Thoracic aorta (tissue), 2 donors: ENCODE data around the gene DIPK1C. TPM values are rescaled to one million over a fixed set of nuclear protein-coding genes. Genes with fewer than 3 reads are reported as not detected.

Source experiments
- ATAC-seq: fragments of 150-250 bp; one replicate; pipeline ENCODE4 v1.8.0; 2017; ENCODE audit warnings: low read depth; ENCODE audit not compliant: insufficient number of reproducible peaks, low FRiP score
- DNase-seq: peaks from one replicate; pipeline ENCODE4 v3.0.0-alpha.2; 2020; ENCODE audit warnings: low spot score
- H3K27ac ChIP-seq, 2 donors: fragments of 200-600 bp; sonication (generic); 1 replicate in 1 of 2; 2 replicates in 1 of 2; pipeline ENCODE4 v1.5.1; 2016; ENCODE audit warnings: mild to moderate bottlenecking in 2 of 2, moderate library complexity in 2 of 2
- H3K27me3 ChIP-seq: fragments of 200-600 bp; sonication (generic); replicated peaks from 2 replicates; pipeline ENCODE4 v1.6.0; 2016; ENCODE audit warnings: mild to moderate bottlenecking; ENCODE audit not compliant: insufficient read depth
- H3K36me3 ChIP-seq: fragments of 200-600 bp; sonication (generic); one replicate; pipeline ENCODE4 v1.5.1; 2016
- H3K4me1 ChIP-seq, 2 donors: fragments of 200-600 bp; sonication (generic); 1 replicate in 1 of 2; 2 replicates in 1 of 2; pipeline versions ENCODE4 v1.5.1 to v1.6.0; 2016; ENCODE audit warnings: low read depth in 2 of 2, mild to moderate bottlenecking in 1 of 2; ENCODE audit not compliant: control insufficient read depth in 1 of 2
- H3K4me3 ChIP-seq: fragments of 200-600 bp; sonication (generic); 2 replicates; pipeline ENCODE4 v1.5.1; 2016; ENCODE audit warnings: mild to moderate bottlenecking
- H3K9me3 ChIP-seq: fragments of 200-600 bp; sonication (generic); 2 replicates; pipeline ENCODE4 v1.5.1; 2016
- CTCF ChIP-seq: fragments of 200-600 bp; sonication (generic); IDR thresholded peaks from one replicate; pipeline ENCODE4 v1.5.1; 2019; ENCODE audit warnings: antibody characterized with exemption
- total RNA-seq, 2 donors: library from RNA; depleted of rRNA; stranded (reverse); fragments of >200 nt; gene quantifications; one replicate each; pipeline versions ENCODE4 v1.1.0 to v1.2.3, GENCODE V29; 2016

Gene DIPK1C
- total RNA-seq, 2 donors from 2014 or later, result not detected

GRCh38 chr18:74429096-74429495 lies 28.0 kb downstream of the DIPK1C start:
- H3K9me3 ChIP-seq, result no peaks in the 10 kb centered on the region
- H3K27me3 ChIP-seq, result no peaks in the 10 kb centered on the region
- no peak overlapping the region for H3K27ac ChIP-seq
- H3K36me3 ChIP-seq, result no peaks in the 10 kb centered on the region
- no peaks in the 10 kb centered on the region for H3K4me1 ChIP-seq
- TF ChIP-seq CTCF, result no peak
- H3K4me3 ChIP-seq, result no peak overlapping the region
- DNase-seq, result no peak
- no peak for ATAC-seq

- DNase-seq (no peak), ATAC-seq (no peak)
- no peaks in the 10 kb centered on the region for H3K27me3 ChIP-seq
These were observed 29.5 kb downstream of the DIPK1C start for GRCh38 chr18:74427442-74428112.

GRCh38 chr18:74425876-74426275 lies 31.2 kb downstream of the DIPK1C start:
- H3K27ac ChIP-seq, result no peak overlapping the region
- no peaks in the 10 kb centered on the region for H3K36me3 ChIP-seq
- H3K27me3 ChIP-seq, result no peaks in the 10 kb centered on the region
- no peaks in the 10 kb centered on the region for H3K9me3 ChIP-seq
- DNase-seq (no peak), ATAC-seq (no peak)
- no peaks in the 10 kb centered on the region for H3K4me1 ChIP-seq
- H3K4me3 ChIP-seq, result no peak overlapping the region
- TF ChIP-seq CTCF, result no peak

More at GRCh38 chr18:74427442-74428112, 29.5 kb downstream of the DIPK1C start:
- Histone ChIP-seq H3K36me3 (no peaks in the 10 kb centered on the region), H3K27ac (no peak overlapping the region), H3K4me1 (no peaks in the 10 kb centered on the region), H3K4me3 (no peak overlapping the region), H3K9me3 (no peaks in the 10 kb centered on the region)
- no peak for TF ChIP-seq CTCF

GRCh38 chr18:74425161-74425560 lies 31.9 kb downstream of the DIPK1C start:
- DNase-seq (no peak), ATAC-seq (no peak)
- Histone ChIP-seq H3K9me3 (no peaks in the 10 kb centered on the region), H3K27me3 (no peaks in the 10 kb centered on the region), H3K4me3 (no peak overlapping the region), H3K4me1 (no peaks in the 10 kb centered on the region), H3K36me3 (no peaks in the 10 kb centered on the region), H3K27ac (no peak overlapping the region)
- no peak for TF ChIP-seq CTCF

GRCh38 chr18:74422541-74422940 lies 34.6 kb downstream of the DIPK1C start:
- H3K27me3 ChIP-seq, result no peaks in the 10 kb centered on the region
- H3K27ac ChIP-seq, result no peak overlapping the region
- no peak overlapping the region for H3K4me3 ChIP-seq
- ATAC-seq (no peak), DNase-seq (no peak)
- H3K9me3 ChIP-seq, result no peaks in the 10 kb centered on the region
- no peaks in the 10 kb centered on the region for H3K36me3 ChIP-seq
- H3K4me1 ChIP-seq, result no peaks in the 10 kb centered on the region
- no peak for TF ChIP-seq CTCF
